Iris pigment epithelial cell (primary cell): ENCODE data around the gene CAPZA1.
"Not testable (repeated sequence)": the region's sequence is repeated elsewhere in the genome, so short reads cannot be mapped to it uniquely, and the experiment has no call there.

Source experiments
- DNase-seq: peaks from one replicate; pipeline ENCODE4 v3.0.0-alpha.2; 2011; ENCODE audit warnings: low read depth

The CAPZA1 gene

DNA sequence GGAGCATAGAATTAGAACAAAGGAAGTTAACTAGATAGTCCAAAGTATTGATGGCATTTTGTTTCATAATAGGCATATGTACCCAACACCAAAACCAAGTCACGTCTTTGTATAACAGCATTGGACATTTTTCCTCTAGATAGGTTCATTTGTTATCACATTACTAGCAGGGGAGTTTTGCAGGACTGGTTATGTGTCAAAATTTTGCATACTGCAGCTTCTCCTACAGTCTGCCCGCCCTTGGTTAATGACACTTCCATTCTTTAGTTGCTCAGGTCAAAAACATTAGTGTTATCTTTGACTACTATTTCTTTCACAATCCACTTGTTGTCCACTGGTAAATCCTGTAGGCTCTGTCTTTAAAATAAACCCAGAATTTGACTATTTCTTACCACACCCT, 8.9 kb downstream of the CAPZA1 start:
- DNase-seq = no peak

DNA sequence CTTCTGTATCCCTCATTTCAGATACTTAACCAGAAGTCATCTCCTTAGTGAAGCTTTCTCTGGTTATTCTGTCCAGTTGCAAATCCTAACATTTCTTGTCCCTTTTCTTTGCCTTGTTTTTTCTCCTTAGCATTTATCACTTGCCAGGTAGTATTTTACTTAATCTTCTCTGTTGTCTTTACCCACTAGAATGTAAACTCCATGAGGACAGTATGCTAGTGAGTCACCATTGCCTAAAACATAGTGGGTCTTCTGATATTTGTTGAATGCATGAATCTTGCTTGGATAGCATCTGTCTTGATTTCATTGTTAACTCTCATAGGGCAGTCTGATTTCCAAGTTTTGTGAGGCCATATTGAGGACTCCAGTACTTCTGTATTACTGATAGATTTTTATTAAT, 9.6 kb downstream of the CAPZA1 start:
- no peak for DNase-seq

DNA sequence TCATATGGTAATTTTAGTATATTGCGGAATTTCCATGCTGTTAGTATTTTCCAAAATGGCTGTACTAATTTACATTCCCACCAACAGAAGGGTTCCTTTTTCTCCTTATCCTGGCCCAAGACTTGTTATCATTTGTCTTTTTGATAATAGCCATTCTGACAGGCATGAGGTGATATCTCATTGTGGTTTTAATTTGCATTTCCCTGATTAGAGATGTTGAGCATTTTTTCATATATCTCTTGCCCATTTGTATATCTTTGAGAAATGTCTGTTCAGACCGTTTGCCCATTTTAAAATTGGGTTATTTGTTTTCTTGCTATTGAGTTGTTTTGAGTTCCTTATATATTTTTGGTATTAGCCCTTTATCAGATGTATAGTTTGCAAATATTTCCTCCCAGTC, 14.0 kb downstream of the CAPZA1 start:
- no peak for DNase-seq

DNA sequence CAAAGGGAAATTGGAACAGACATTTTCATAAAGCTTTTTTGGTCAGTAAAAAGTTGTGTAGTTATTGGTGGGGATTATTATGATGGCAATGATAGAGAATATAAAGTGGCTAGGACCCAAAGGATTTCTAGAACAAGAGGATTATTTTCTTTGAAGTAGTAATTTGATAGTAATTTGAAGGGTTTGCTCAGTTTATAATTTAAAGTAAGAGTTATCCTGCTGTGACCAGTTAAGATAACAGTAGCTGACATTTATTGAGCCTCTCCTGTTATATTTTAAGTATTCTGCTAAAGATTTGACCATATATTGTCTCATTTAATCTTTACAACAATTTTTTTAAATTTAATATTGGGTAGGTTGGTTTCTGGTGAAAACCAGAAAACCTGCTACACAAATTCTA, 14.7 kb downstream of the CAPZA1 start:
- no peak for DNase-seq

DNA sequence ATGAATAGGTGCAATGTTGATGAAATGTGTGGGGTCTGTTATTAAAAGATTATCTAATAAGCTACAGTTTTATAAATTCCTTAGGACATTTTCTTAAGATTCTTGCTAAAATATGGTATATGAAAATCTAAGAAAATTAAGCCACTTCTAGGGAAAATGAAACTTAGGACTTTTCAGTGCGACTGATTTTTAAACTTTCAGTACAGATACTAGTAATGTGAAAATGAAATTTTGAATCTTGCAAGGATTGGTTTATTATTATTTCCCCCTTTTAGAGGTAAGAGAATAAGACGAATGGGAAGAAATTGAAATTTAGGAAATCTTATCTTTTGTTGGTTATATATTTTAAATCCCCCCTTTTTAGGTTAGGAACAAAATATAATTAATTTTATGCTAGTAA, 16.4 kb downstream of the CAPZA1 start:
- no peak for DNase-seq

DNA sequence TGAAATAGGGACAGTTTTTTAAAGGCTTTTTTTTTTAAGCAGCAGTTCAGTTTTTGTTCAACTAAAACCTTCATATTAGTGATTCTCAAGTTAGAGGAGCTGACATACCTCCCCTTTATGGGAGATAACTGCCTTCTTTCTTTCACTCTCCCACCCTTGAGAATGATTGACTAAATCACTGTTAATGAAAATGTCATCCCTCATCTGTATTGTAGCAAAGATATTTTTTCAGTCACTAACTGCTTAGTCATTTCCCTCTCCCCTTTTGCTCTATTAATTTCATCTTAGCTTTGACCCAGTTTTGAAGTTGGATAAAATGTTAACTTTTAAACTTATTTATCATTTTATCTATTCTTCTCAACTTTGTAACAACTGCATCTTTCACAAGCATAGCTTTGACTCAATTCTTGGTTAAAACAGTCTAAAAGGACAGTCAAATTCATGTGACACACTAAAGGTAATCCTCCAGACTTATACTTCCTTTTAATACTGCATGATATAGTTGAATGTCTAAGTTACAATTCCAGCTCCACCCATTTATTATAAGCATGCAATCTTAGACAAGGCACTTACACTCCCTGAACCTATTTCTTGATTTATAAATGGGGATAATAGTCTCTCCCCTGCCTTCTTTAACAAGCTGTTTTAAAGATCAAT, 17.1 kb downstream of the CAPZA1 start:
- no peak for DNase-seq

DNA sequence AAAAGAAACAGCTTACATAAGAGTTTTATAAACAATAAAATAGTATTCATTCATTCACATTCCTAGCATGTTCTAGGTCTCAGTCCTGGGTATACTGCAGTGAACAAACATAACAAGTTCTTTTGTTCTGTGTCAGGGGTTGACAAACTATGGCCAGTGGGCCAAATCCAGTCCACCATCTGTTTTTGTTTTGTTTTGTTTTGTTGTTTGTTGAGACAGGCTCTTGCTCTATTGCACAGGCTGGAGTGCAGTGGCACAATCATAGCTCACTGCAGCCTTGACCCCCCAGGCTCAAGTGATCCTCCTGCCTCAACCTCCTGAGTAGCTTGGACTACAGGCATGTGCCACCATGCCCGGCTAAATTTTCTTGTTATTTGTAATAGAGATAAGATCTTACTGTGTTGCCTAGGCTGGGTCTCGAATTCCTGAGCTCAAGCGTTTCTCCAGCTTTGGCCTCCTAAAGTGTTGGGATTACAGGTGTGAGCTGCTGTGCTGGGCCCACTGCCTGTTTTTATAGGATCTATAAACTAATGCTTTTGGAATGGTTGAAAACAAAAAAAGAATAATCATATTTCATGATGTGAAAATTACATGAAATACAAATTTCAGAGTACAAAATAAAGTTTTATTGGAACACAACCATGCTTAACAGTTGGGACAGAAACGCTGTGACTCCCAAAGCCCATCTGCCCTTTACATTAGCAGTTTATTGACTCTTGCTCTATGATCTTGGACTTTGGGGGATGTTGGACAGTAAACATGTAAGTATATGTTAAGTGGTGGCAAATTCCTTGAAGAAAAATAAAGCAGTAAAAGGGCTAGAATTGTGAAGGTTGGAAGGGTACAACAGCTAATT, 17.9 kb downstream of the CAPZA1 start:
- DNase-seq = peak; percentile 63

DNA sequence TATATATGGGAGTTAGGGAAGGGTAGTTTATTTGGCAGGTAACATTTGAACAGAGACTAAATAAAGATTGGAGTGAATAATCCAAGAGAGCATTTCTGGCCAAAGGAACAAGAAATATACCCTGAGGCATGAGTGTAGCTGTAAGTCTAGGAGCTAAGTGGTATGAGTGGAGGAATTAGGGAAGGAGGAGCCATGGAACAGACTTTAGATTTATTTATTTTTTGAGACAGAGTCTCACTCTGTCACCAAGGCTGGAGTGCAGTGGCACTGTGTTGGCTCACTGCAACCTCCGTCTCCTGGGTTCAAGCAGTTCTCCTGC, 18.4 kb downstream of the CAPZA1 start:
- no peak for DNase-seq

DNA sequence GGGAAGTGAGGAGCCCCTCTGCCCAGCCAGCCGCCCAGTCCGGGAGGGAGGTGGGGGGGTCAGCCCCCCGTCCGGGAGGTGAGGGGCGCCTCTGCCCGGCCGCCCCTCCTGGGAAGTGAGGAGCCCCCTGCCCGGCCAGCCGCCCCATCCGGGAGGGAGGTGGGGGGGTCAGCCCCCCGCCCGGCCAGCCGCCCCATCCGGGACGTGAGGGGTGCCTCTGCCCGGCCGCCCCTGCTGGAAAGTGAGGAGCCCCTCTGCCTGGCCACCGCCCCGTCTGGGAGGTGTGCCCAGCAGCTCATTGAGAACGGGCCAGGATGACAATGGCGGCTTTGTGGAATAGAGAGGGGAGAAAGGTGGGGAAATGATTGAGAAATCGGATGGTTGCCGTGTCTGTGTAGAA, 20.8 kb downstream of the CAPZA1 start:
- not testable (repeated sequence) for DNase-seq

DNA sequence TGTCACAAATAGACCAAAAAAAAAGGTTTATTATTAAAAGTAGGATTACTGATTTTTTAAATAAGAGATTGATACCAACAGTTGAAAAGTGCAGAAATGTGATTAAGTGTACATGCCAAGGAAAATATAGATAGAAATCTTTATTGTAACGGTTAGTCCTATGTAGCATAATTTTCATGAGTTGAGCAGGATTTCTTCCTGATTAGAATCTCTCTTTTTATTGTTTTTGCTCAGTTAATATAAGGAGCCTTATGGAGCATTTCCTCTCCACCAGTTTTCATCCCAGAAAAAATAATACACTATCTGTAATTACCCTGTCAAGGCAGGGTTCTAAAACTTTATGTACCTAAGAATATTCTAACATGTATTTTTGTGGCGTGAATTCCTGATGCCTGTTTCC, 23.4 kb downstream of the CAPZA1 start:
- DNase-seq = no peak

DNA sequence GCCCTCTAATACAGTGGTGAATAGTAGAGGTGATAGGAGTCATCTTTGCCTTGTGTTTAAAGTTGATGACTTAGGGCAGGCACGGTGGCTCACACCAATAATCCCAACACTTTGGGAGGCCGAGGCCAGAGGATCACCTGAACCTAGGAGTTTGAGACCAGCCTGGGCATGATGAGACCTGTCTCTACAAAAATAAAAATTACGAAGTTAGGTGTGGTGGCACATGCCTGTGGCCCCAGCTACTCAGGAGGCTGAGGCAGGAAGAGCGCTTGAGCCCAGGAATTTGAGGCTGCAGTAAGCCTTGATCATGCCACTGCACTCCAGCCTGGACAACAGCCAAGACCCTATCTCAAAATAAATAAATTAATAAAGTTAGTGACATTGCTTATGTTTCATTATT, 26.6 kb downstream of the CAPZA1 start:
- DNase-seq = no peak

DNA sequence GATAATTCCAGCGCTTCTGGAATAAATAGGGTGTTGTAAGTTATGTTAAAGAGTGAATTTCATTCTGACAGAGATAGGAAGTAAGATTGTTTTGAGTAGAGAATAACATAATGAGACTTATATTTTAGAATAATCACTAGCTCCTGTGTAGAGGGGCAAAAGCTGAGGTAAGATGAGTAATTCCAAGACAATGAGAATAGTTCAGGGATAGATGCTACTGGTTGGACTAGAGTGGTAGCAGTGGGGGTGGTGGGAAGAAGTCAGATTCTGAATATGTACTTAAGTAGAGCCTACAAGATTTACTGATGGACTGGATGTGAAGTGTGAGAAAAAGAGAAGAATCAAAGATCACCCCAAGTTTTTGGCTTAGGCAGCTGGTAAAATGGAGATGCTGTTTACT, 31.6 kb downstream of the CAPZA1 start:
- no peak for DNase-seq

DNA sequence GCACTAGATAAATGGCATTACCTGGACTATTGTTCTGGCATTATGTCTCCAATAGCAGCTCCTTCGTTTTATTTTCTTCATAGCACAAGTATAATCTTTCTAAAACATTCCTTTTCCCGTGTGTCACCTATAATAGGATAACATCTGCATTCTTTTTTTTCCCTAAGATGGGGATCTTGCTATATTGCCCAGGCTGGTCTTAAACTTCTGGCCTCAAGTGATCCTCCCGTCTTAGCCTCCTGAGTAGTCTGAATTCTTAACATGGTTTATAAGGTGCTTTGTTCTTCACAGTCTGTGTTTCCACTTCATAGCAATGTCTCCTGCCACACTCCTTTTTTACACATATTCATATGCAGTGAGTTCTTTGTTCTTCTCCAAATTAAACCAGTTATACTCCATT, 46.2 kb downstream of the CAPZA1 start:
- DNase-seq = no peak

DNA sequence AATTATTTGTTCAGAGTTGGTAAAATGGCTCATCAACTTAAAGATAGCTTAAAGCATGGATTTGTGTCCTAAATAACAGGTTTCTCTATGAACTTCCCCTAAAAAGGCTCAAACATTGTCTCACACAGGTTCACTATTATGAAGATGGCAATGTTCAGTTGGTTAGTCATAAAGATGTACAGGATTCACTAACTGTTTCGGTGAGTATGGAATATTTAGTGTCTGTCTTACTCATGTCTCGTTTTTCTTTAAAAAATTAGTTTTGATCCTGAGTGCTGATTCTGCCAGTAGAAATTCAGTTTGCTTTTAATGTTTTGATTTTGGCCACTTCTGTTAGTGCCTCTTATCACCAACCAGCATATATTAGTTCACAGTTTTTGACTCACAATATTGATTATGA, 47.3 kb downstream of the CAPZA1 start:
- DNase-seq = no peak

DNA sequence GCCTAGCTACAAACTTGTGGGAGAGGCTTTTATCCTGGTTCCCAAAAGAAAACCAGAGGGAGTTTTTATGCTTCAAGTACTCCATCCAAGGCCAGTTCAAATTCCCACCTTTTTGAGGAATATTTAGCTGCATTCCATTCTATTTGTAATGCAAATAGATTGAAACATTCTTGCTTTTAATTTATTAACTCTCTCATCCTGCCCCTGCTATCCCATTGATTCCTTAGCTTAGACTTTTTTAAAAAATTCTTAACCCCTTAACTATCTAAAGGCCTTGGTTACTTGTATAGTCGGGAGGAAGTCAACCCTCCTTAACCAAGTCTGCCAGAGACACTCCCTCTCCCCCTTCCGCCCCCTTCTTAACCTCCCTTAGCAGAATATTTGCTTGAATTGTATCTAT, 52.4 kb downstream of the CAPZA1 start:
- no peak for DNase-seq

DNA sequence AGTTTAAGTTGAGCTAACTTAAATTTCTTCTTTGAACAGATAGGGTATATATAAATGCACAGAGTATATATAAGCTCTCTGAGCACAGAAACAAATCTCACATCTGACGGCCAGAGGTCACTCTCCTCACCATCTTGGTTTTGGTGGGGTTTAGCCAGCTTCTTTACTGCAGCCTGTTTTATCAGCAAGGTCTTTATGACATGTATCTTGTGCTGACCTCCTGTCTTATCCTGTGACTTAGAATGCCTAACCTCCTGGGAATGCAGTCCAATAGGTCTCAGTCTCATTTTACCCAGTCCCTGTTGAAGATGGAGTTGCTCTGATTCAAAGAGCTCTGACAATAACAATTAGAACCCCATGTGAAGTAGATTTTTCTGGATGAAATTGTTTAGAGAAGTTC, 53.2 kb downstream of the CAPZA1 start:
- no peak for DNase-seq

DNA sequence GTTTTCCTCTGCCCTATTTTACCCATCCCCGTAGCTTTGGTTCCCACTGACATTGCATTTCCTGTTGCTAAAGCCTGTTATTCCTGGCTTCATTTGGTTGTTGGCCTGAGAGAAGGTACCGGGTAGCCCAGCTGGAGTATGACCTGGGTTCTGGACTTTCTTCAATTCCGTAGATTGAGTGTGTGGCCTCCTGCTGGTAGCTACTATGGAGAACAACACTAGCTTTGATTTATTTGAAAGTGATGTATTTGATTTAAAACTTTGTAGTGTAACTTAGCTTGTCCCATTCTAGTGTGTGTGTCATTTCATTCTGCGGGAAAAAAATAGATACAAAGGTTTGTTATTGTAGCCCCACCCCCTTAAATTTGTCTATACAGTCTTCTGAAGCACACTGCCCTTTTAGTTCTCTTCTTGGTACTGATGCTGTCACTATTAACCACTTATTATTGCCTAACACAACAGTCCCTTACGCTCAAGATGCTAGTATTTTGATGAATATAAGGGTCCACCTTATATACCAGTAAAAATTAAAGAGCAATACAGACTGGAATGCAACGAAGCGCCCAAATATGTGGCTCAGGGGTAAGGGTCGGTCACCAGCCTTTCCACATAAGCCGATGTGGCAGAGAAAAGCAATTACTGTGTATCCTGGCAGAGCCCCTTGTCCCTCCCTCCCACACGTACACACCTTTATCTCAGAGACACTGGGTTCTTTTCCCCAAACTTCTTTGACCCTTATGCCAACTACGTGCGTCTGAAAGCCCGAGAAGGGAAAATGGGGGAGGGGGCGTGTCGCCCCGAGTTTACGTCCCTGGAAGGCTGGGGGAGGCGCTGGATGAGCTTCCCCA, 54.2 kb downstream of the CAPZA1 start:
- peak; percentile 80 for DNase-seq

DNA sequence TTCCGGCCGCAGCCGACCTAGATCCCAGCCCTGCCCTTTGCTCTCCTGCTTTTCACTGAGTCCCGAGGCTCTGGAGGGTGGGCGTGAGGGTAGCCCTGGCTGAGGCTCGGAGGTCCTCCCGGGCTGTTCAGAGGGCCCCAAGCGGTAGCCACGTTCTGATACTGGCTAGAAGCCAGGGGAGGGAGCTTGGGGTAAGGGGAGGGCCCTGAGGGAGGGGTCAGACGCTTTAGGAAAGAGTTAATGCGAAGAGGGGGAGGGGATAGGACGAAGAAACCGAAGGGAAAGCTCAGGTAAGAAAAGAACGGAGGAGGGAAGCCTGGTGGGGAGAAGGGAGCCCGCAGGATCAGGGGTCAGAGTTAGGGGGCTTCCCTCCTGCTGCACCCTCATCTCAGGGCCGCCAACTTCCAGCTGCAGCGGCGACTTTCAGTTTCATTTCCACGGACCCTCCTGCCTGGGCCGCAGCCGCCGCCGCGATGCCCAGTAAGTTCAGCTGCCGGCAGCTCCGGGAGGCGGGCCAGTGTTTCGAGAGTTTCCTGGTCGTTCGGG, 54.9 kb downstream of the CAPZA1 start, which contains the start of gene MOV10:
Gene MOV10 (plus strand): TSS at position 220 of the 546 bp plus-strand sequence. CDS start 254 bp downstream, at position 474.
- DNase-seq = peak; percentile 79

DNA sequence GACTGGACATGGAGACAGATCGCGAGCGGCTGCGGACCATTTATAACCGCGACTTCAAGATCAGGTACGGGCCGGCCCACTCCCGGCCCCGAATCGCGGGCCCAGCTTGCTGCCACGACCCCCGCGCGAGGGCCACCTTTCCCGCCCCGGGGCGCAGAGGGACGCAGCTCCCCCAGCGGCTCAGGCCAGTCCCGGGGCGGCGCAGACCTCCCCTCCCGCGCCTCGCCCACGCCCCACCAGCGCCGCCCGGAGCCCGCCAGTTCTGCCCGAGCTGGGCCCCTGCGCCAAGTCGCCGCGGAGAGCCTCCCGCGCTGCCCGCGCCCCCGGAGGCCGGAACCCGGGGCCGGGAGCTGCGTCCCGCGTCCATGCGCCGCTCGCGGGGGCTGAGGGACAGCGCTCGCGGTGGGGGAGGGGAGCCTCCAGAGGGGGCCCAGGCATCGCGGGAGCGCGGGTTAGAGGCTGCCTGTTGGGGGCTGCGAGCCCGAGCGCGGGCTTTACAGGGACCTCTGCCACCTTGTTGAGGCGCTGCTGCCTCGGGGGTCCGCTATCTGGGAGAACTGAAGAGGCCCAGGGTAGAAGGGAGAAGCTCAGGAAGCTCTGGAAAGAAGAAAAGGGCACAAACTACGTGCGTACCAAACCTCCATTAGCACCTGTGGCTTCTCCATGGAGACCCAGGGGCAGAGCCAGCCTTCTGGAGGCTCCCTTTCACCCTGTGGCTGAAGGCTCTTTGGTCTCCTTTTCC, 55.5 kb downstream of the CAPZA1 start:
- DNase-seq = peak; percentile 16

DNA sequence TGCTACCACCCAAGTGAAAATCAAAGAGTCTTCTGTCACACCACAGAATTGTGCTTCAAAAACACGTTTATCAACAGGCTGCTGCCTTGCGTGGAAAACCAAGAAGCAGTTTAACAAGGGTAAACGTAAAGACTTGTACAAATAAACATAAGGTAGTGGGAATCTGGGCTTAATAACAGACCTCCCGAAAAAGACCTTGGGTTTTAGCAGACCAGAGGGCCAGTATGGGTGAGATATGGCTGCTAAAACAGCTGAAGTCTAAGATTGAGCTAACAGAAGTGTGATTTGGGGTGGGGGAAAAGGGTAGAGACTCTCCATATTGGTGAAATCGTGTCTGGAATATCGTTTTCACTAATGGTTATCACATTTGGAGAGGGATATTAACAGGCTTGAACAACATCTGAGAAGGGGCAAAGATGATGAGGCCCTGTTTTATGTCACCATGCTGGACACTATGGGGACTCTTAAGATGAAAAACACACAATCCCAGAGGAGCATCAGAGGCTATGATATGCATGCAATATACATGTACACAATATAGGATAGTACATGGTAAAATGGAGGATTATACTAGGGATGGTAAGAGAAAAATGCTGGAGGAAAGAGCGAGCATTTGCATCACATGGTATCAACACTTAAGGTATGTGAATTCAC, 56.2 kb downstream of the CAPZA1 start:
- DNase-seq = no peak

DNA sequence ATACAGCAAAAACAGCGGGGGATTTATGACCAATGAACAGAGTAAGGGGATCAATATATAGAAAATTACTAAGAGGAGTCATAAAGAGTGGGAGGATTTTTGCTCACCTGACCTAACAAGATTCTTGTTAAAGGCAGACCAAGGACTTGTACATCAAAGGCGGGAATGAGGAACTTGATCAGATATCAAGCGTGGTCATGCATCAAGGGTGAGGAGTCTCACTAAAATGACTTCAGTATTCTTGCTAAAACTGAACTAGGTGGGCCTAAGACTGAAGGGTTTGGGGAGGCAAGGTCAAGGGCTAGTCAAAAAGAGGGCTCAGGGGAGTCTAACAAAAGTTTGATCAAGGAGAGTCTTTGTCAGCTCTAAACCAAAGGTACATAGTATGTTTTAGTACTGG, 56.9 kb downstream of the CAPZA1 start:
- DNase-seq = no peak
